ENCODE data around the gene CLDND1. TPM values are rescaled to one million over a fixed set of nuclear protein-coding genes. Genes with fewer than 3 reads are reported as not detected.
A peak's percentile ranks its signal among the peaks of the same experiment; 100 is the strongest.

CLDND1 gene
- total and polyA plus RNA-seq, 10 of the 15 experiments (the other 5 are each of a cell fraction or from before 2014, with no cell fraction given), result 97.8 to 225 (median 152) TPM

GRCh38 chr3:98536456-98537017, 13.8 kb upstream of the CLDND1 start (continued):
- no peak for TF ChIP-seq BCLAF1 (IDR thresholded peaks at IDR 0.05)
- TF ChIP-seq, protein P1, sequence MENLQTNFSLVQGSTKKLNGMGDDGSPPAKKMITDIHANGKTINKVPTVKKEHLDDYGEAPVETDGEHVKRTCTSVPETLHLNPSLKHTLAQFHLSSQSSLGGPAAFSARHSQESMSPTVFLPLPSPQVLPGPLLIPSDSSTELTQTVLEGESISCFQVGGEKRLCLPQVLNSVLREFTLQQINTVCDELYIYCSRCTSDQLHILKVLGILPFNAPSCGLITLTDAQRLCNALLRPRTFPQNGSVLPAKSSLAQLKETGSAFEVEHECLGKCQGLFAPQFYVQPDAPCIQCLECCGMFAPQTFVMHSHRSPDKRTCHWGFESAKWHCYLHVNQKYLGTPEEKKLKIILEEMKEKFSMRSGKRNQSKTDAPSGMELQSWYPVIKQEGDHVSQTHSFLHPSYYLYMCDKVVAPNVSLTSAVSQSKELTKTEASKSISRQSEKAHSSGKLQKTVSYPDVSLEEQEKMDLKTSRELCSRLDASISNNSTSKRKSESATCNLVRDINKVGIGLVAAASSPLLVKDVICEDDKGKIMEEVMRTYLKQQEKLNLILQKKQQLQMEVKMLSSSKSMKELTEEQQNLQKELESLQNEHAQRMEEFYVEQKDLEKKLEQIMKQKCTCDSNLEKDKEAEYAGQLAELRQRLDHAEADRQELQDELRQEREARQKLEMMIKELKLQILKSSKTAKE (IDR thresholded peaks at IDR 0.05; ENCODE audit: low read depth, poor library complexity, severe bottlenecking), result peak; percentile 94
- TF ChIP-seq IKZF1 (conservative IDR thresholded peaks at IDR 0.05), result peak; percentile 84
- no peak for TF ChIP-seq SPI1 (IDR thresholded peaks at IDR 0.05; ENCODE audit: borderline replicate concordance, insufficient read depth, low read depth, low read length)
- TF ChIP-seq, protein P2, sequence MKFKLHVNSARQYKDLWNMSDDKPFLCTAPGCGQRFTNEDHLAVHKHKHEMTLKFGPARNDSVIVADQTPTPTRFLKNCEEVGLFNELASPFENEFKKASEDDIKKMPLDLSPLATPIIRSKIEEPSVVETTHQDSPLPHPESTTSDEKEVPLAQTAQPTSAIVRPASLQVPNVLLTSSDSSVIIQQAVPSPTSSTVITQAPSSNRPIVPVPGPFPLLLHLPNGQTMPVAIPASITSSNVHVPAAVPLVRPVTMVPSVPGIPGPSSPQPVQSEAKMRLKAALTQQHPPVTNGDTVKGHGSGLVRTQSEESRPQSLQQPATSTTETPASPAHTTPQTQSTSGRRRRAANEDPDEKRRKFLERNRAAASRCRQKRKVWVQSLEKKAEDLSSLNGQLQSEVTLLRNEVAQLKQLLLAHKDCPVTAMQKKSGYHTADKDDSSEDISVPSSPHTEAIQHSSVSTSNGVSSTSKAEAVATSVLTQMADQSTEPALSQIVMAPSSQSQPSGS (IDR thresholded peaks at IDR 0.05; ENCODE audit: low read length), result peak; percentile 99
- no peak for TF ChIP-seq EGR1 (IDR thresholded peaks at IDR 0.05; ENCODE audit: borderline replicate concordance in 1 of 2, low read depth in 2 of 2, low read length in 2 of 2)
- TF ChIP-seq KAT2A (conservative IDR thresholded peaks at IDR 0.05; ENCODE audit: control insufficient read depth, low read depth, low read length), result no peak
- no peak for TF ChIP-seq ZZZ3 (IDR thresholded peaks at IDR 0.05; ENCODE audit: control insufficient read depth, insufficient read length, low read depth)
- peak; percentile 48 for TF ChIP-seq HDAC6 (IDR thresholded peaks at IDR 0.05; ENCODE audit: unreplicated experiment)
- TF ChIP-seq CBX3 (IDR thresholded peaks at IDR 0.05; ENCODE audit: borderline replicate concordance, low read depth), result no peak
- peak; percentile 81 for TF ChIP-seq POLR2A (IDR thresholded peaks at IDR 0.05; ENCODE audit: low read depth, low read length)
- no peak for TF ChIP-seq ZBTB33 (IDR thresholded peaks at IDR 0.05)
- peak; percentile 83 for TF ChIP-seq CBFB (IDR thresholded peaks at IDR 0.05; ENCODE audit: low read depth)
- peak; percentile 92 for TF ChIP-seq ATF7 (IDR thresholded peaks at IDR 0.05; ENCODE audit: low read depth)
- TF ChIP-seq CHD2 (IDR thresholded peaks at IDR 0.05; ENCODE audit: borderline replicate concordance, low read depth, low read length), result peak; percentile 82; the same call in 1 of the 2 replicates
- no peak for TF ChIP-seq WRNIP1 (IDR thresholded peaks at IDR 0.05; ENCODE audit: borderline replicate concordance, low read depth, low read length)
- TF ChIP-seq SMAD1 (IDR thresholded peaks at IDR 0.05; ENCODE audit: low read depth, partially characterized antibody), result peak; percentile 96
- peak; percentile 95 for TF ChIP-seq MTA2 (IDR thresholded peaks at IDR 0.05; ENCODE audit: low read depth)
- peak; percentile 90 for TF ChIP-seq BCL3 (IDR thresholded peaks at IDR 0.05; ENCODE audit: borderline replicate concordance, insufficient read depth, low read depth, low read length, poor library complexity, severe bottlenecking)
- TF ChIP-seq BMI1 (IDR thresholded peaks at IDR 0.05; ENCODE audit: borderline replicate concordance), result peak; percentile 81; the same call in 1 of the 2 replicates
- TF ChIP-seq ASH2L (IDR thresholded peaks at IDR 0.05; ENCODE audit: borderline replicate concordance, low read depth), result no peak
